Frontal cortex (tissue), 4 donors: ENCODE data around the gene CARMIL3. TPM values are rescaled to one million over a fixed set of nuclear protein-coding genes. Genes with fewer than 3 reads are reported as not detected.
"Not testable (repeated sequence)": the region's sequence is repeated elsewhere in the genome, so short reads cannot be mapped to it uniquely, and the experiment has no call there.

Experiments used
- DNase-seq, 2 donors: peaks; one replicate each; pipeline ENCODE4 v3.0.0; 2012; ENCODE audit warnings: low spot score in 2 of 2
- FAIRE-seq: peaks from 2 replicates; lab custom pipeline; 2012; peaks lifted over from hg19 to GRCh38; lab: Jason Lieb, UNC
- total RNA-seq: library from RNA; depleted of rRNA; stranded (reverse); fragments of >200 nt; gene quantifications from one replicate; pipeline ENCODE4 v1.2.3, GENCODE V29; 2014
- donor health status: control.
- donor health status: control.
- donor health status: control.

The CARMIL3 gene
- total RNA-seq, 1 donor from 2014 or later = 18.8 TPM

DNA sequence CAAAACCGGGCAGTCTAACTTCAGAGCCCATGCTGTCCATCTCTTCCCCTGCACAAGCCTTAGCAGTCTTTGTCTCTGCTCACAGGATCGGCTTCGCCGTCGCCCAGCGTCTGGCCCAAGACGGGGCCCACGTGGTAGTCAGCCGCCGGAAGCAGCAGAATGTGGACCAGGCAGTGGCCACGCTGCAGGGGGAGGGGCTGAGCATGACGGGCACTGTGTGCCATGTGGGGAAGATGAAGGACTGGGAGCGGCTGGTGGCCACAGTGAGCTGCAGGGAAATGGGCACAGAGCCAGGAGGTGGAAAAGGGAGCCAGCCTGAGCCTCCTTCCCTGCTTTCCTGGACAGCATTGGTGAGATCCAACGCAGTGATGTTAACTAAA is 14.2 kb upstream of the CARMIL3 start:
- no peak for FAIRE-seq
- DNase-seq = no peak

DNA sequence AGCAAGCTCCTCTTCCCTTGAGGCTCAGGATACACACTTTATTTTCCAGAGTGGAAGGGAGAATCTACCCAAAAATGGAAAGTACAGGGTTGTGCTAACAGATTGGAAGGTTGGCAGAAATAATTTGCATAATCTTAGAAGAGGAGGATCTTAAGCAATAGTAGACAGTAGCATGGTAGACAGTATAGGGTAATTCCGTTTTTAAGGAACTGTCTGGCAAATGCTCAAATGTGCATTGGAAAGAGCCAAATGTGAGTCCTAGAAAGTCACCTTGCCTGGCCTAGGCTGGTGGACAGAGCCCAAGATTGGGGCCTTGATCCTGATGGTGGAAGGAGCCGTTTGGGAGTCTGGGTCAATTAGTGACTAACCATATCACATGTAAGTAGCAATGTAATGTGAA is 13.1 kb upstream of the CARMIL3 start:
- no peak for FAIRE-seq
- DNase-seq = no peak

DNA sequence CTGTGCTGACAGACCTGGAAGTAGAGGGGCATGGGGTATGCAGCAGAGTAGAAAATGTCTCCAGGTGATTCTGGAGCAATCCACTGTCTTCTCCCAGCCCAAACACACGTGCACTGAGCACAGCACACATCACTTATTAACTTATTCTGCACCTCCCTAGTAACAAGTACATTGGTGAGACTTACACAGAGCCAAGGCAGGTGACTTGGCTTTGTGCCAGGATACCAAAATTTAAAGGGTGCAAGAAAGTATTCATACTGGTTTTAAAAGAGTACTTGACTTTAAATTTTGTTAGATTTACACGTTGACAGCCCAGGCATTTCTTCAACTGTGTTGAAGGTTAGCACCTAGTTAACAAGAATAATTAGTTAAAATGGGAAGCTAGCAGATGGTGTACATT is 11.1 kb upstream of the CARMIL3 start:
- DNase-seq = no peak
- FAIRE-seq = no peak

GRCh38 chr14:24042746-24043145 is 9.1 kb upstream of the CARMIL3 start:
- FAIRE-seq (no peak), DNase-seq (no peak)

DNA sequence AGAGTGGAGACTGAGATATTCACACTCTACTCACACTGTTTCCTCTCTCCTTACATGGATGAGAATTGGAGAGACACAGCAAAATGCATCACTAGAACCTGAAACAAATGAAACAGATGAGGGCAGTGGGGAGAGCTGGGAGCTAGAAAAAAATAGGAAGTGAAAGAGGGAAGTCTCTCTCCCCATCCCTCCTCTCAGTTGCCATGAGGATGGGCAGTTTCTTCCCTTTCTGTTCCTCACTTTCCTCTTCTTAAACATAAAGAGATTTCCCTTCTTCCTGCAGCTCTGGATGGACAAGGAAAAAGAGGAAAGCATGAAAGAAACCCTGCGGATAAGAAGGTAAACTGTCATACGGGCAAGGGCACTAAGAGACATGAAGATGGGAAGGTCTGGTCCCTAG is 2.8 kb upstream of the CARMIL3 start:
- not testable (repeated sequence) for DNase-seq, FAIRE-seq

DNA sequence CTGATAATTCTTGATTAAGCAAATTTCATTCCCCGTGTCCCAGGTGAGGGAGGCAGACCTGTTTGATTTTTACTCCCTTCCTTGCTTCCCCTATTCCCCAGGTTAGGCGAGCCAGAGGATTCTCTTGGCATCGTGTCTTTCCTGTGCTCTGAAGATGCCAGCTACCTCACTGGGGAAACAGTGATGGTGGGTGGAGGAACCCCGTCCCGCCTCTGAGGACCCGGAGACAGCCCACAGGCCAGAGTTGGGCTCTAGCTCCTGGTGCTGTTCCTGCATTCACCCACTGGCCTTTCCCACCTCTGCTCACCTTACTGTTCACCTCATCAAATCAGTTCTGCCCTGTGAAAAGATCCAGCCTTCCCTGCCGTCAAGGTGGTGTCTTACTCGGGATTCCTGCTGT is 1.1 kb upstream of the CARMIL3 start:
- FAIRE-seq, DNase-seq: not testable (repeated sequence)

DNA sequence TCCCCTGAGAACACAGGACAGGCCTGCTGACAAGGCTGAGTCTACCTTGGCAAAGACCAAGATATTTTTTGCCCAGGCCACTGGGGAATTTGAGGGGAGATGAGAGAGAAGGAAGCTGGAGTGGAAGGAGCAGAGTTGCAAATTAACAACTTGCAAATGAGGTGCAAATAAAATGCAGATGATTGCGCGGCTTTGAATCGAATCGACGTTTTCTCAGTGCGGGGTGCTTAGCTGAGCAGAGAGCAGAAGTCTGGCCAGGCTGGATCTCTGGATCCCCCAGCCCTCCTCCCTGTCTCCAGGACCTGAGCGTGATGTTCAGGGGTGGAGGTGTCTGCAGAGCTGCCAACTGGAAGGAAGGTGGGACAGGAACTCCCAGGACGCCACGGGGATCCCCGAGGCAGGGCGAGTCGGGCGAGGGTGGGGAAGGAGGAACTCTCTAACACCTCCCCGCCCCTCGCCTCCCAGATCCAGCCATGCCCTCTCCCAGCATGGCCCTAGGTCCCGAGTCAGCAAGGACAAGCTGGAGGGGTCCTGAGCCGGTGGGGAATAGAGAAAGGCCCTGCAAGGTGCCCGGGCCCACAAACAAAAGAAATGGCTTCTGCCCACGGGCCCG is 527 bp upstream of the CARMIL3 start:
- no peak for FAIRE-seq
- DNase-seq = peak in 1 of 2 donors; percentile 29

DNA sequence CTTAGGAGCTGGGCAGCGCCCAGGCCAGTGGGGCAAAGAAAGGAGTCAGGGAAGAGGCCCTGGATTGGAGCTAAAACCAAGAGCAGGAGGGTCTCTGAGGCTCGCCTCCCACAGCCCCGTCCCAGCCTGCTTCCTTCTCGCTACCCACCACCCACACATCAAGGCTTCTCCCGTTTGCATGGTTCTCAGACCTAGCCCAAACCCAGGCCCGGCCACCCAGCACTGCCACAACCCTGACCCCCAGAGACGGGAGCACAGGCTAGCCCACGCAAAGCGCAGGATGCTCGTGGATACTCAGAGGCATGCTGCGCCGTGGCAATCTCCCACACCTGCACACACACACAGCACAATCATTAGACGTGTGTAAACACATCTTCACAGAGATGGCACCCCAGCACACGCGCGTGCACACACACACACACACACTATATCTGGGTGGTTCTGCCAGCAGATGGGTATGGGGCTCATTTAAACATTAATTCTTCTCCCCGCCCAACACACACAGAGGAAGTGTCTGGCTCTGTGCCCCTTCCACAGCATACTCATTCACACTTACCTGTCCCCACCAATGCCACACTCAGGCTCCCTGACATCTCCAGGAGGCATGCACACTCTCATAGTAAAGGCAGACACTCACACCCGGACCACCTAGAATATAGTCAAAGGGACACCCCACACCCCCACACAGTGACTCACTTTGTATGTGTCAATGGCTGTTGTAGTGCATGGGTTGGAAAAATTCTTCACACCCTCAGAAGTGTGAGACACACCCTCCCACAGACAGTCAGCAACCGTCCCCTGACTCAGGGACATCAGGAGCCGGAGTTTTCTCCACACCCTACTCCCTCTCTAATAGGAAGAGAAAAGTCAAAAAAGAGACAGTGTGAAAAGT is 1.1 kb downstream of the CARMIL3 start:
- FAIRE-seq (no peak), DNase-seq (peak in 1 of 2 donors; percentile 33)

- FAIRE-seq = no peak
- no peak for DNase-seq
Measured at GRCh38 chr14:24053548-24054323, 1.9 kb downstream of the CARMIL3 start.

DNA sequence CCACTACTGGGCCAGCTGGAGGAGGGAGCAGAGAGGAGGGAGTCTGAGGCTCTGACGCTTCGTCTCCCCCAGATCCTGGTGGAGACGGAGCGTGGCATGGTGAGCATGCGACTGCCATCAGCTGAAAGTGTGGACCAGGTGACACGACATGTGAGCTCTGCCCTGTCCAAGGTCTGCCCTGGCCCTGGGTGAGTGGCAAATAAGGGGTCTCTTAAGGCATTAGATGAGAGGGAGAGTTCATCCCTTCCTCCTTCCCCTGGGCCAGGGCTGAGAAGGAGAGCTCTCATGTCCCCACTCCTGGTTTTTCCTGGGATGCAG is 2.5 kb downstream of the CARMIL3 start:
- DNase-seq (no peak), FAIRE-seq (no peak)

DNA sequence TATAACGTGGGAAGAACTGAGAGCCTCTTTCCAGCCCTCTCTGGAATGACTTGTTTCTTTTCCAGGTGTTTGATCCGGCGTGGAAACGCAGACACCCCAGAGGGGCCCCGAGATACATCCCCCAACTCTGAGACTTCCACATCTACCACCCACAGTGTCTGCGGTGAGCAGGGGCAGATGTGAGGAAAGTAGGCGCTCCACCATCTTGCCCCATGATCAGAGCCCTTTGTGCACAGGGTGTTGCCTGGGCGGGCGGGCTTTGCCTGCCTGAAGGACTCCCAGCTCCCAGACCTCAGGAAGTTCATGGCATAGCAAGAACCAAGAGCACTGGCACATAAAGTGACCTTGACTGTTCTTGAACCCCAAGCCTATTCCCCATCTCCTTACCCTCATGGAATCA is 2.8 kb downstream of the CARMIL3 start:
- DNase-seq = no peak

DNA sequence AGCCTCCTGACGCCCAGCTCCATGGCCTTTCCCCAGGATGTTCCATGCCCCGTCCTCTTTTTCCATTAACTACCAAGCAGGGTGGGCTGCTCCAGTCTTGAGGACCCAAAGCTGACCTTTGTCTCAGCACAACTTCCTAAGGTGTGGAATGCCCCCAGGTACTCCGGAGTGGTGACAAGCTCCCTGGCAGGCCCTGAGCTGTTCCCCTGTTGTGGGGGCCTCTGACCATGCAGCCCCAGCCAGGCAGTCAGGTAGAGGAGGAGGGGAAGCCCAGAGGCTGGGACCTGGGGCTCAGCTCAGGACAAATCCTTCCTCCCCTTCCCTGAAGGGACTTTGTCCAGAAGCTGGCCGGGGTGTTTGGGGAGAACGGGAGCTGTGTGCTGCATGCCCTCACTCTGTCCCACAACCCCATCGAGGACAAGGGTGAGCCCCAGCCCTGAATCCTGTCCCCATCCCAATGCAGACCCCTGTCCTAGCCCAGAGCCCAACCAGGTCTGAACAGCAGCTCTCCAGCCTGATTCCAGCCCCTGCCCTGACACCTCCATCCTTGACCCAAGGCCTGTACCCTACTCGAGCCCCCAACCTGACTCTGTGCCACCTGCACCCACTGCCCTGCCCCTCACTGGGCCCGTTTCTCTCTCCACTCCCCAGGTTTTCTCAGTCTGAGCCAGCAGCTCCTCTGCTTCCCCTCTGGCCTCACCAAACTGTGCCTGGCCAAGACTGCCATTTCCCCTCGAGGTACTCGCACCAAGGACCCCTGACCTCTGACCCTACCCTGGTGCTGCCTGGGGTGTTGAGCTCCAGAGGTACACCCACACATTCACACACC is 4.4 kb downstream of the CARMIL3 start:
- FAIRE-seq = no peak
- no peak for DNase-seq

More for the DNA sequence above, 2.8 kb downstream of the CARMIL3 start:
- no peak for FAIRE-seq

DNA sequence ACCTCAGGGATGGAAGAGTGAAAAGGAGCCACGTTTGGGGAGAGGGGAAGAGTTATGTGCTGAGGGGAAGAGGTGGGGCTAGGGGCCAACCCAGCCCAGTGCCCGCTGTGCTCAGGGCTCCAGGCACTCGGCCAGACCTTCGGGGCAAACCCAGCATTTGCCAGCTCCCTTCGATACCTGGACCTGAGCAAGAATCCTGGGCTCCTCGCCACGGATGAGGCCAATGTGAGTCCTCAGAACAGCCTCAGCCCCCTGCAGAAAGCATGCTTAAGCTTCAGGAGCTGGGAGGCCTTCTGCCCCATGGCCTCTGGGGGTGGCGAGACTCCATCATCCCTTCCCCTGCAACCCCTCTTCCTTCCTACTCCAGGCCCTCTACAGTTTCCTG is 5.0 kb downstream of the CARMIL3 start:
- FAIRE-seq = no peak
- no peak for DNase-seq

- FAIRE-seq (no peak), DNase-seq (no peak)
Measured at GRCh38 chr14:24057271-24057670, 5.5 kb downstream of the CARMIL3 start.

DNA sequence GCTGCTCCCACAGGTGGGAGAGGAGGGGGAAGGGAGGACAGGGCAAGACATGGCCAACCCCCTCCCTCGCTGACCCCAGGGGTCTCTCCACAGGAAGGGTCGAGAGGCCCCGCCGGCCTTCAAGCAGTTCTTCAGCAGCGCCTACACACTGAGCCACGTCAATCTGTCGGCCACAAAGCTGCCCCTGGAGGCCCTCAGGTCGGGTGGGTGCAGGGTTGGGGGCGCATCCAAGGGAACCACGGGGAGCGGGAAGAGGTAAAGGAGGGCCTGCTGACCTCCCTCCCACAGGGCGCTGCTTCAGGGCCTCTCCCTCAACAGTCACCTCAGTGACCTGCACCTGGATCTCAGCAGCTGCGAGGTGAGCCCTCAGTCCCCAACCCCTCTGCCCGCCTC is 6.1 kb downstream of the CARMIL3 start:
- DNase-seq (no peak), FAIRE-seq (no peak)

GRCh38 chr14:24058260-24058950 is 6.6 kb downstream of the CARMIL3 start:
- DNase-seq (peak; percentile 82 to 91), FAIRE-seq (no peak)

GRCh38 chr14:24058951-24059475 is 7.2 kb downstream of the CARMIL3 start:
- DNase-seq (no peak), FAIRE-seq (no peak)

DNA sequence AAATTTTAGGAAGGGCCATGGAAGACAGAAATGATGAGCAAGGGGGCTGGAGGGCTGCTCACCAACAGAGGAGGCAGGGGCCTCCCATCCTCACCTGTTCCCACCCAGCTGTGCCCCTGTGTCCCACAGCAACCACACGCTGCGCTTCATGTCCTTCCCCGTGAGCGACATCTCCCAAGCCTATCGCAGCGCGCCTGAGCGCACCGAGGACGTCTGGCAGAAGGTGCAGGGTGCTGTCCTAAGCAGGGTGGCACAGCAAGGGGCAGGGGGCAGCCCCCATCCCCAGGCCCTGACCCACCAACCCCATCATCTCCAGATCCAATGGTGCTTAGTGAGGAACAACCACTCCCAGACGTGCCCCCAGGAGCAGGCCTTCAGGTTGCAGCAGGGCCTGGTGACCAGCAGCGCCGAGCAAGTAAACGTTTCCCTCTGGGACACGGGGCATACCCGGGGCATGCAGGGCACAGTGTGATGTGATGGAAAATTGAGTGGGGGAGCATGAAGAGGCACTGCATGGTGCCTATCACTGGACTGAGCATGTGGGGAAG is 8.1 kb downstream of the CARMIL3 start:
- FAIRE-seq (no peak), DNase-seq (no peak)

GRCh38 chr14:24060443-24060842 is 8.6 kb downstream of the CARMIL3 start:
- DNase-seq (no peak), FAIRE-seq (no peak)
